Esophagus muscularis mucosa (tissue), 4 donors: ENCODE measurements around the gene SDK2.

Source experiments
- CTCF ChIP-seq, 3 experiments: fragments of 200-600 bp in 2 of 3; fragments of 450-650 bp in 1 of 3; sonication (generic) in 2 of 3; IDR thresholded peaks; one replicate each; pipeline ENCODE4 v1.5.1; 2017 to 2019; ENCODE audit warnings: antibody characterized with exemption in 3 of 3, mild to moderate bottlenecking in 2 of 3, moderate library complexity in 1 of 3
- EP300 ChIP-seq: sonication (generic); formaldehyde crosslinking; IDR thresholded peaks from one replicate; pipeline ENCODE4 v1.6.1; 2017; ENCODE audit warnings: antibody characterized with exemption
- POLR2A ChIP-seq: fragments of 450-650 bp; IDR thresholded peaks from one replicate; pipeline ENCODE4 v1.6.1; 2017; ENCODE audit warnings: antibody characterized with exemption, moderate library complexity, mild to moderate bottlenecking, low read depth

- no peak for TF ChIP-seq CTCF (IDR thresholded peaks at IDR 0.05)
- TF ChIP-seq POLR2A = no peak
- TF ChIP-seq EP300 = no peak
These were observed 295.1 kb downstream of the SDK2 start for GRCh38 chr17:73349138-73349537.
